Testis (tissue), 2 donors: ENCODE data around the gene MRM2.

Source experiments
- POLR2A ChIP-seq: fragments of 450-650 bp; IDR thresholded peaks from one replicate; pipeline ENCODE4 v1.6.1; 2017; ENCODE audit warnings: antibody characterized with exemption, mild to moderate bottlenecking, moderate library complexity
- TF ChIP-seq, protein P1 (sequence below), 3 experiments: fragments of 450-650 bp in 2 of 3; fragments of 200-600 bp in 1 of 3; sonication (generic) in 1 of 3; IDR thresholded peaks; one replicate each; pipeline ENCODE4 v1.5.1; 2016 to 2019; ENCODE audit warnings: antibody characterized with exemption in 3 of 3, mild to moderate bottlenecking in 2 of 3, moderate library complexity in 1 of 3

DNA sequence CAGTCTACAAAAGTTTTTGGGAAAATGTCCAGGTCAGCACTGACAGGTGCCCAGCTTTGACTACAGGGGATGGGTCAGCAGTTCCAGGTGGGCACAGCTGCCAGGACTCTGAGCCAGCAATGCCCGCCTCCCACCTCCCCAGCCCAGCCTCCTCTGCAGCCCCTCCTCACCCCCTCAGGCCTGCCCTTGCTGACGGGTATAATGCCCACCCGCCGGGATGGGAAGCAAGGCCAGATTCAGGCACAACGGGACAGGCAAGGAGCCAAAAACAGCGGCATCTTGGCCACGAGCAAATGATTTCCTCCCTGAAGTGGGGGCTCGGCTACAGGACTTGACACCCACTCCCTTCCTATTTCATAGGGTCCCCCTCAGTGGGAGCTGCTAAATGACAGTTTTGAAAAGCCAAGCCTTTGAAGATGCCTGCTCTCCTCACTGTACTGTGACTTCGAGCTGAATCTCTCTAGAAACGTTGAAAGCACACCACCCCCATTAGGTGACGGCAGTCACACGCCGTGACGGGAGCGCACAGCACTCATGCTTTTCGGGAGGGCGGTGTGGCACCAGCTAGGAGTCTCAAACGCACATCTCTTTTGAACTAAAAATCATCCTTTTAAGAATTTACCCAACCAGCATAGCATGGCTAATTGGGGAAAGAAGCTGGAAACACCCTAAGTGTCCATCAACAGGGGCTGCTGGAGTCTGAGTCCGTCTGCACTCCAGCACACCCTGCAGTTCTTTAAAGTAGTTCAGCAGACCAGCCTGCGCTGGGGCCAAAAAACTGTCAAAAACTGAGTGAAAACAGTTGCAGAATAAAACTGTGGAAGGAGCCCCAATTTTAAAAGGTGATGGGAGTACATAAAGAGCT, 38.9 kb downstream of the MRM2 start:
- TF ChIP-seq, protein P1, sequence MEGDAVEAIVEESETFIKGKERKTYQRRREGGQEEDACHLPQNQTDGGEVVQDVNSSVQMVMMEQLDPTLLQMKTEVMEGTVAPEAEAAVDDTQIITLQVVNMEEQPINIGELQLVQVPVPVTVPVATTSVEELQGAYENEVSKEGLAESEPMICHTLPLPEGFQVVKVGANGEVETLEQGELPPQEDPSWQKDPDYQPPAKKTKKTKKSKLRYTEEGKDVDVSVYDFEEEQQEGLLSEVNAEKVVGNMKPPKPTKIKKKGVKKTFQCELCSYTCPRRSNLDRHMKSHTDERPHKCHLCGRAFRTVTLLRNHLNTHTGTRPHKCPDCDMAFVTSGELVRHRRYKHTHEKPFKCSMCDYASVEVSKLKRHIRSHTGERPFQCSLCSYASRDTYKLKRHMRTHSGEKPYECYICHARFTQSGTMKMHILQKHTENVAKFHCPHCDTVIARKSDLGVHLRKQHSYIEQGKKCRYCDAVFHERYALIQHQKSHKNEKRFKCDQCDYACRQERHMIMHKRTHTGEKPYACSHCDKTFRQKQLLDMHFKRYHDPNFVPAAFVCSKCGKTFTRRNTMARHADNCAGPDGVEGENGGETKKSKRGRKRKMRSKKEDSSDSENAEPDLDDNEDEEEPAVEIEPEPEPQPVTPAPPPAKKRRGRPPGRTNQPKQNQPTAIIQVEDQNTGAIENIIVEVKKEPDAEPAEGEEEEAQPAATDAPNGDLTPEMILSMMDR (IDR thresholded peaks at IDR 0.05) = no peak
- no peak for TF ChIP-seq POLR2A
